Muscle of leg (tissue), 11 donors: Measurements from ENCODE around the gene NIN. TPM values are rescaled to one million over a fixed set of nuclear protein-coding genes. Genes with fewer than 3 reads are reported as not detected.

Experiments
- DNase-seq: peaks from one replicate; pipeline ENCODE4 v3.0.0; 2013
- H3K27ac ChIP-seq: one replicate; pipeline ENCODE4 v1.5.1; 2013; ENCODE audit warnings: mild to moderate bottlenecking, low read length, control low read depth
- H3K27me3 ChIP-seq: one replicate; pipeline ENCODE4 v1.6.1; 2013; ENCODE audit warnings: low read length; ENCODE audit not compliant: control insufficient read depth, insufficient read depth
- H3K36me3 ChIP-seq: one replicate; pipeline ENCODE4 v1.6.1; 2013; ENCODE audit warnings: low read length; ENCODE audit not compliant: control insufficient read depth, insufficient read depth
- H3K4me1 ChIP-seq: one replicate; pipeline ENCODE4 v1.6.1; 2013; ENCODE audit warnings: low read length; ENCODE audit not compliant: control insufficient read depth, insufficient read depth
- H3K4me3 ChIP-seq: one replicate; pipeline ENCODE4 v1.5.1; 2013; ENCODE audit warnings: low read length, control low read depth
- H3K9me3 ChIP-seq: replicated peaks from 2 replicates; pipeline ENCODE4 v1.6.1; 2013; ENCODE audit warnings: low read depth, low read length; ENCODE audit not compliant: control insufficient read depth
- whole genome bisulfite sequencing: methylation state at CpG from one replicate; pipeline ENCODE4 v1.1.5; 2013; ENCODE audit warnings: missing lambda C conversion rate; ENCODE audit not compliant: insufficient coverage; 5-methylcytosine and 5-hydroxymethylcytosine counted together
- polyA plus RNA-seq, 8 donors: library from polyadenylated mRNA; unstranded; fragments of 120-200 nt; gene quantifications; one replicate each; pipeline versions ENCODE4 v1.2.1 to v1.2.3, GENCODE V29; 2013; ENCODE audit warnings: inconsistent platforms in 1 of 8, low replicate concordance in 1 of 8; ENCODE audit not compliant: insufficient read length in 8 of 8, insufficient read depth in 1 of 8
- total RNA-seq: library from RNA; stranded (reverse); fragments of 120-200 nt; gene quantifications from one replicate; pipeline ENCODE4 v1.2.4, GENCODE V29; 2013

NIN gene
- total and polyA plus RNA-seq, 9 donors, result 21.3 to 46.8 (median 39.4) TPM

GRCh38 chr14:50794068-50794645 is 36.8 kb downstream of the NIN start:
- no peak overlapping the region for H3K4me3 ChIP-seq
- H3K4me1 ChIP-seq, result peaks cover 15% of the 10 kb centered on the region

GRCh38 chr14:50792634-50793068 is 38.3 kb downstream of the NIN start:
- H3K4me3 ChIP-seq, result peak overlapping the region; percentile 9
- 90% methylated on average over 7 of the region's 14 CpGs for WGBS
- DNase-seq, result peak; percentile 48

More at GRCh38 chr14:50794068-50794645, 36.8 kb downstream of the NIN start:
- no peaks in the 10 kb centered on the region for H3K9me3 ChIP-seq
- peak; percentile 45 for DNase-seq
- peaks cover 30% of the 10 kb centered on the region for H3K36me3 ChIP-seq
- no CpG with 5 or more reads among the region's 8 CpGs for WGBS
- H3K27me3 ChIP-seq, result no peaks in the 10 kb centered on the region
- peak overlapping the region; percentile 32 for H3K27ac ChIP-seq

GRCh38 chr14:50792051-50792477 is 38.9 kb downstream of the NIN start:
- Histone ChIP-seq H3K27ac (no peak overlapping the region), H3K27me3 (no peaks in the 10 kb centered on the region), H3K9me3 (no peaks in the 10 kb centered on the region), H3K36me3 (peaks cover 37% of the 10 kb centered on the region), H3K4me3 (no peak overlapping the region), H3K4me1 (peaks cover 14% of the 10 kb centered on the region)
- WGBS, result 79% methylated on average over 3 of the region's 6 CpGs
- DNase-seq, result no peak

More at GRCh38 chr14:50792634-50793068, 38.3 kb downstream of the NIN start:
- no peaks in the 10 kb centered on the region for H3K9me3 ChIP-seq
- no peaks in the 10 kb centered on the region for H3K27me3 ChIP-seq
- peaks cover 37% of the 10 kb centered on the region for H3K36me3 ChIP-seq
- peak overlapping the region; percentile 32 for H3K27ac ChIP-seq
- H3K4me1 ChIP-seq, result peaks cover 15% of the 10 kb centered on the region

GRCh38 chr14:50791201-50791600 is 39.8 kb downstream of the NIN start:
- H3K27ac ChIP-seq, result no peak overlapping the region
- no peak for DNase-seq
- H3K27me3 ChIP-seq, result no peaks in the 10 kb centered on the region
- H3K4me1 ChIP-seq, result peaks cover 9% of the 10 kb centered on the region
- no CpG with 5 or more reads among the region's 3 CpGs for whole genome bisulfite sequencing
- H3K36me3 ChIP-seq, result peaks cover 37% of the 10 kb centered on the region
- H3K9me3 ChIP-seq, result no peaks in the 10 kb centered on the region
- no peak overlapping the region for H3K4me3 ChIP-seq

GRCh38 chr14:50790589-50790988 is 40.4 kb downstream of the NIN start:
- WGBS, result 60% methylated on average over 1 of the region's 2 CpGs
- DNase-seq, result no peak
- Histone ChIP-seq H3K36me3 (peaks cover 37% of the 10 kb centered on the region), H3K27ac (no peak overlapping the region), H3K27me3 (no peaks in the 10 kb centered on the region), H3K4me1 (peaks cover 8% of the 10 kb centered on the region), H3K4me3 (no peak overlapping the region), H3K9me3 (no peaks in the 10 kb centered on the region)

- Histone ChIP-seq H3K4me3 (no peak overlapping the region), H3K36me3 (peaks cover 38% of the 10 kb centered on the region), H3K4me1 (peaks cover 14% of the 10 kb centered on the region), H3K27me3 (no peaks in the 10 kb centered on the region), H3K27ac (no peak overlapping the region), H3K9me3 (no peaks in the 10 kb centered on the region)
- WGBS, result no CpG with 5 or more reads among the region's 3 CpGs
- no peak for DNase-seq
These were observed 44.1 kb downstream of the NIN start for GRCh38 chr14:50786751-50787464.

- peak; percentile 25 for DNase-seq
- Histone ChIP-seq H3K4me3 (no peak overlapping the region), H3K27me3 (no peaks in the 10 kb centered on the region), H3K27ac (peak overlapping the region; percentile 24), H3K4me1 (peaks cover 14% of the 10 kb centered on the region), H3K36me3 (peaks cover 30% of the 10 kb centered on the region), H3K9me3 (no peaks in the 10 kb centered on the region)
- 56% methylated on average over 2 of the region's 8 CpGs for WGBS
These were observed 45.4 kb downstream of the NIN start for GRCh38 chr14:50785457-50786063.

- H3K27ac ChIP-seq, result no peak overlapping the region
- WGBS, result 68% methylated on average over 10 of the region's 16 CpGs
- H3K9me3 ChIP-seq, result no peaks in the 10 kb centered on the region
- no peak overlapping the region for H3K4me3 ChIP-seq
- no peaks in the 10 kb centered on the region for H3K27me3 ChIP-seq
- no peak for DNase-seq
- peaks cover 24% of the 10 kb centered on the region for H3K36me3 ChIP-seq
- H3K4me1 ChIP-seq, result peaks cover 14% of the 10 kb centered on the region
These were observed 46.1 kb downstream of the NIN start for GRCh38 chr14:50784683-50785456.

- Histone ChIP-seq H3K27me3 (no peaks in the 10 kb centered on the region), H3K4me3 (no peak overlapping the region), H3K27ac (no peak overlapping the region), H3K4me1 (peaks cover 11% of the 10 kb centered on the region), H3K36me3 (peaks cover 14% of the 10 kb centered on the region), H3K9me3 (no peaks in the 10 kb centered on the region)
- WGBS, result 73% methylated on average over 1 of the region's 2 CpGs
- no peak for DNase-seq
These were observed 47.4 kb downstream of the NIN start for GRCh38 chr14:50783563-50783962.

- H3K27ac ChIP-seq, result no peak overlapping the region
- H3K4me3 ChIP-seq, result no peak overlapping the region
- no peak for DNase-seq
- H3K9me3 ChIP-seq, result no peaks in the 10 kb centered on the region
- H3K27me3 ChIP-seq, result no peaks in the 10 kb centered on the region
- WGBS, result 100% methylated on average over 1 of the region's 4 CpGs
- H3K36me3 ChIP-seq, result peaks cover 15% of the 10 kb centered on the region
- peaks cover 10% of the 10 kb centered on the region for H3K4me1 ChIP-seq
These were observed 50.6 kb downstream of the NIN start for GRCh38 chr14:50780393-50780792.
